K562 (cell line): ENCODE measurements around the gene CFAP53. TPM values are rescaled to one million over a fixed set of nuclear protein-coding genes. Genes with fewer than 3 reads are reported as not detected.

Source experiments
- CCNT2 ChIP-seq: IDR thresholded peaks from 2 replicates; pipeline ENCODE4 v1.6.1; 2011; ENCODE audit warnings: borderline replicate concordance, low read depth, mild to moderate bottlenecking, moderate library complexity, mixed read lengths, low read length; ENCODE audit not compliant: insufficient read length; ENCODE audit errors: extremely low read depth
- CGGBP1 ChIP-seq: fragments of 250-450 bp; sonication (Bioruptor Pico); IDR thresholded peaks from 2 replicates; pipeline ENCODE4 v1.9.0; 2021; ENCODE audit warnings: mild to moderate bottlenecking
- CREB3 ChIP-seq: fragments of 450-650 bp; conservative IDR thresholded peaks from 2 replicates; pipeline ENCODE4 v1.6.1; 2016; ENCODE audit warnings: missing genetic modification characterization, low read depth, mild to moderate bottlenecking, missing compliant biosample characterization, moderate library complexity
- ELK3 ChIP-seq: fragments of 450-650 bp; formaldehyde crosslinking; IDR thresholded peaks from 2 replicates; pipeline ENCODE4 v1.4.0; 2020; ENCODE audit warnings: mild to moderate bottlenecking
- EZH2 ChIP-seq: IDR thresholded peaks from 2 replicates; pipeline ENCODE4 v1.6.1; 2012; ENCODE audit warnings: low read depth, mild to moderate bottlenecking, inconsistent platforms, low read length, borderline replicate concordance
- GABPB1 ChIP-seq: sonication (generic); formaldehyde crosslinking; IDR thresholded peaks from 2 replicates; pipeline ENCODE4 v1.8.0; 2022; ENCODE audit warnings: mild to moderate bottlenecking, missing genetic modification reagents
- HEY1 ChIP-seq: fragments of 250-450 bp; sonication (Bioruptor Pico); IDR thresholded peaks from 2 replicates; pipeline ENCODE4 v1.5.0; 2020; ENCODE audit warnings: mild to moderate bottlenecking, moderate library complexity, borderline replicate concordance
- JUND ChIP-seq, 2 experiments: IDR thresholded peaks; 2 replicates in 1 of 2; 3 replicates in 1 of 2; pipeline ENCODE4 v1.6.1; 2011; ENCODE audit warnings: borderline replicate concordance in 2 of 2, low read depth in 2 of 2, low read length in 2 of 2, improper control_type of control experiment in 1 of 2, missing biosample characterization in 1 of 2, missing genetic modification characterization in 1 of 2, missing genetic modification reagents in 1 of 2
- KDM2B ChIP-seq: fragments of 250-450 bp; sonication (Bioruptor Pico); IDR thresholded peaks from 2 replicates; pipeline ENCODE4 v1.8.0; 2021; ENCODE audit warnings: mild to moderate bottlenecking, moderate library complexity
- NKRF ChIP-seq: fragments of 450-650 bp; IDR thresholded peaks from 2 replicates; pipeline ENCODE4 v1.6.1; 2016; ENCODE audit warnings: borderline replicate concordance
- PHF20 ChIP-seq: fragments of 450-650 bp; IDR thresholded peaks from 2 replicates; pipeline ENCODE4 v1.6.1; 2018; ENCODE audit not compliant: partially characterized antibody
- TSHZ1 ChIP-seq: fragments of 250-450 bp; sonication (Bioruptor Pico); IDR thresholded peaks from 2 replicates; pipeline ENCODE4 v1.4.0; 2020; ENCODE audit warnings: mild to moderate bottlenecking, moderate library complexity
- ZBTB34 ChIP-seq: fragments of 250-450 bp; sonication (Bioruptor Pico); IDR thresholded peaks from 2 replicates; pipeline ENCODE4 v1.8.0; 2021; ENCODE audit warnings: mild to moderate bottlenecking, moderate library complexity
- ZNF175 ChIP-seq: fragments of 200-800 bp; sonication (Bioruptor generic); IDR thresholded peaks from 2 replicates; pipeline ENCODE4 v1.6.1; 2016; ENCODE audit warnings: low read depth, mild to moderate bottlenecking, missing genetic modification characterization, missing compliant biosample characterization
- ZNF780A ChIP-seq: fragments of 250-450 bp; sonication (Bioruptor Pico); IDR thresholded peaks from 2 replicates; pipeline ENCODE4 v1.5.0; 2021; ENCODE audit warnings: mild to moderate bottlenecking
- polyA plus RNA-seq, 8 experiments: library from polyadenylated mRNA; depleted of rRNA in 4 of 8; stranded (reverse) in 5 of 8; unstranded in 3 of 8; fragments of >200 nt; fragmentation: Nextera tagmentation in 2 of 8; fragmentation: Illumina TruSeq in 1 of 8; extraction: Ambion mirVana in 2 of 8; extraction: Trizol in 1 of 8; gene quantifications; 2 replicates each; pipeline versions ENCODE4 v1.2.1 to v1.2.3, GENCODE V29; 2011 to 2014; ENCODE audit warnings: inconsistent platforms in 1 of 8, missing spikeins in 1 of 8
- total RNA-seq, 7 experiments: library from RNA; depleted of rRNA in 6 of 7; stranded (reverse); fragments of >200 nt in 6 of 7; fragmentation: Illumina TruSeq in 2 of 7; extraction: Trizol in 2 of 7; gene quantifications; 2 replicates each; pipeline versions ENCODE4 v1.2.1 to v1.2.3, GENCODE V29; 2011 to 2021; ENCODE audit warnings: low replicate concordance in 1 of 7

The CFAP53 gene
- total and polyA plus RNA-seq, 9 of the 15 experiments (the other 6 are each of a cell fraction or from before 2014, with no cell fraction given): 0.21 to 1.9 (median 1.2) TPM

- TF ChIP-seq ZNF780A (no peak), CCNT2 (peak; percentile 71), TSHZ1 (no peak), NKRF (peak; percentile 68), CREB3 (tag) (no peak), GABPB1 (CRISPR knock-in tag) (peak; percentile 95), CGGBP1 (no peak), ZBTB34 (CRISPR knock-in tag) (no peak), KDM2B (CRISPR knock-in tag) (no peak), ZNF175 (CRISPR knock-in tag) (no peak), JUND (IDR thresholded peaks at IDR 0.05; ENCODE audit: borderline replicate concordance, low read depth, low read length) (peak; percentile 35), JUND (tag; IDR thresholded peaks at IDR 0.05; ENCODE audit: borderline replicate concordance, low read depth, low read length) (no peak), HEY1 (CRISPR knock-in tag) (no peak), PHF20 (peak; percentile 80), ELK3 (no peak), EZH2 (no peak)
These were observed 15.1 kb upstream of the CFAP53 start, which contains the start of gene MBD1 (continued) for GRCh38 chr18:50281295-50281971.
